Smooth muscle cell (in vitro differentiated cells): Measurements from ENCODE around the gene HEPHL1. TPM values are rescaled to one million over a fixed set of nuclear protein-coding genes. Genes with fewer than 3 reads are reported as not detected.

Experiments
- DNase-seq: peaks from one replicate; lab custom pipeline; 2025; ENCODE audit not compliant: unreplicated experiment; lab: John Stamatoyannopoulos, UW
- H2AFZ ChIP-seq: fragments of 200-600 bp; sonication (generic); 2 replicates; pipeline ENCODE4 v1.6.0; 2016; ENCODE audit warnings: antibody characterized with exemption, low read depth, mild to moderate bottlenecking
- H3F3A ChIP-seq: fragments of 200-600 bp; sonication (generic); 2 replicates; pipeline ENCODE4 v1.6.0; 2017; ENCODE audit warnings: antibody characterized with exemption, low read depth
- H3K27ac ChIP-seq: fragments of 200-600 bp; sonication (generic); 2 replicates; pipeline ENCODE4 v1.5.1; 2016; ENCODE audit warnings: low read depth, mild to moderate bottlenecking
- H3K27me3 ChIP-seq: fragments of 200-600 bp; sonication (generic); 2 replicates; pipeline ENCODE4 v1.6.1; 2016; ENCODE audit warnings: low read depth, mild to moderate bottlenecking
- H3K36me3 ChIP-seq: fragments of 200-600 bp; sonication (generic); 2 replicates; pipeline ENCODE4 v1.5.1; 2016; ENCODE audit warnings: low read depth
- H3K4me1 ChIP-seq: fragments of 200-600 bp; sonication (generic); 2 replicates; pipeline ENCODE4 v1.5.1; 2016; ENCODE audit warnings: low read depth
- H3K4me2 ChIP-seq: fragments of 200-600 bp; sonication (generic); 2 replicates; pipeline ENCODE4 v1.6.0; 2016; ENCODE audit warnings: mild to moderate bottlenecking
- H3K4me3 ChIP-seq: fragments of 200-600 bp; sonication (generic); 2 replicates; pipeline ENCODE4 v1.5.1; 2016; ENCODE audit warnings: mild to moderate bottlenecking
- H3K79me2 ChIP-seq: fragments of 200-600 bp; sonication (generic); 2 replicates; pipeline ENCODE4 v1.6.0; 2016; ENCODE audit warnings: low read depth, mild to moderate bottlenecking
- H3K9ac ChIP-seq: fragments of 200-600 bp; sonication (generic); 2 replicates; pipeline ENCODE4 v1.6.0; 2016; ENCODE audit warnings: low read depth
- H3K9me3 ChIP-seq: fragments of 200-600 bp; sonication (generic); replicated peaks from 2 replicates; pipeline ENCODE4 v1.5.1; 2016; ENCODE audit warnings: low read depth
- H4K20me1 ChIP-seq: fragments of 200-600 bp; sonication (generic); 2 replicates; pipeline ENCODE4 v1.6.0; 2016; ENCODE audit warnings: low read depth
- WGBS: methylation state at CpG from one replicate; pipeline ENCODE4 v1.1.7; 2016; ENCODE audit warnings: low lambda C conversion rate; 5-methylcytosine and 5-hydroxymethylcytosine counted together
- polyA plus RNA-seq: library from polyadenylated mRNA; unstranded; fragments of >200 nt; fragmentation: Nextera tagmentation; extraction: Ambion mirVana; gene quantifications from 2 replicates; pipeline ENCODE4 v1.2.1, GENCODE V29; 2016
- total RNA-seq: library from RNA; depleted of rRNA; stranded (reverse); fragments of >200 nt; gene quantifications from 2 replicates; pipeline ENCODE4 v1.2.3, GENCODE V29; 2014
- TF ChIP-seq, protein P1 (sequence below): fragments of 200-600 bp; sonication (generic); IDR thresholded peaks from 2 replicates; pipeline ENCODE4 v1.5.1; 2017; ENCODE audit warnings: borderline replicate concordance, mild to moderate bottlenecking, antibody characterized with exemption; ENCODE audit not compliant: insufficient read depth, poor library complexity, severe bottlenecking

Gene HEPHL1
- total and polyA plus RNA-seq, 2 experiments from 2014 or later = 0.13 to 0.21 TPM

DNA sequence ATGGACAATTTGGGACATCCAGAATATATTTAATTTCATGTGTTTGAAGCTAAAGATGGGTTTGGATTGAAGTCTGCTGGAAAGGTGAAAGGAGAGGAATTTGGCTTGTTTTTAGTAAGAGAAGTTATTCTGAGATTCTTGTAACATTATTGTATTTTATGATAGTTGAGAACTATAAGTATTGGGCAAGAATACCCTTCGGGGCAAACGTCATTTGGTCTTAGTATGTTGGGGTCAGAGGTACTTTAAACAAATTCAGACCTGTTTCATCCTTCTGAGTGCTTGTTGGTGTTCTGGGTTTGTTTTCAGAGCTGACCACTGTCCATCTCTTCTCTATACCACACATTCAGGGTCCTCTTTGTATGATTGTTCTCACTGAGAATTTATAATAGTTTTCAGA lies 127.0 kb downstream of the HEPHL1 start:
- Histone ChIP-seq H3K27ac (no peak overlapping the region), H2AFZ (no peak overlapping the region), H3K9ac (no peak overlapping the region), H4K20me1 (peaks cover 99% of the 10 kb centered on the region), H3K79me2 (peaks cover 89% of the 10 kb centered on the region), H3F3A (peaks cover 16% of the 10 kb centered on the region), H3K27me3 (no peaks in the 10 kb centered on the region), H3K4me3 (no peak overlapping the region), H3K9me3 (no peaks in the 10 kb centered on the region), H3K36me3 (no peaks in the 10 kb centered on the region), H3K4me2 (no peak overlapping the region), H3K4me1 (peaks cover 14% of the 10 kb centered on the region)
- TF ChIP-seq, protein P1, sequence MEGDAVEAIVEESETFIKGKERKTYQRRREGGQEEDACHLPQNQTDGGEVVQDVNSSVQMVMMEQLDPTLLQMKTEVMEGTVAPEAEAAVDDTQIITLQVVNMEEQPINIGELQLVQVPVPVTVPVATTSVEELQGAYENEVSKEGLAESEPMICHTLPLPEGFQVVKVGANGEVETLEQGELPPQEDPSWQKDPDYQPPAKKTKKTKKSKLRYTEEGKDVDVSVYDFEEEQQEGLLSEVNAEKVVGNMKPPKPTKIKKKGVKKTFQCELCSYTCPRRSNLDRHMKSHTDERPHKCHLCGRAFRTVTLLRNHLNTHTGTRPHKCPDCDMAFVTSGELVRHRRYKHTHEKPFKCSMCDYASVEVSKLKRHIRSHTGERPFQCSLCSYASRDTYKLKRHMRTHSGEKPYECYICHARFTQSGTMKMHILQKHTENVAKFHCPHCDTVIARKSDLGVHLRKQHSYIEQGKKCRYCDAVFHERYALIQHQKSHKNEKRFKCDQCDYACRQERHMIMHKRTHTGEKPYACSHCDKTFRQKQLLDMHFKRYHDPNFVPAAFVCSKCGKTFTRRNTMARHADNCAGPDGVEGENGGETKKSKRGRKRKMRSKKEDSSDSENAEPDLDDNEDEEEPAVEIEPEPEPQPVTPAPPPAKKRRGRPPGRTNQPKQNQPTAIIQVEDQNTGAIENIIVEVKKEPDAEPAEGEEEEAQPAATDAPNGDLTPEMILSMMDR = no peak
- 77% methylated on average over 2 of the region's 2 CpGs for WGBS
- DNase-seq = no peak

DNA sequence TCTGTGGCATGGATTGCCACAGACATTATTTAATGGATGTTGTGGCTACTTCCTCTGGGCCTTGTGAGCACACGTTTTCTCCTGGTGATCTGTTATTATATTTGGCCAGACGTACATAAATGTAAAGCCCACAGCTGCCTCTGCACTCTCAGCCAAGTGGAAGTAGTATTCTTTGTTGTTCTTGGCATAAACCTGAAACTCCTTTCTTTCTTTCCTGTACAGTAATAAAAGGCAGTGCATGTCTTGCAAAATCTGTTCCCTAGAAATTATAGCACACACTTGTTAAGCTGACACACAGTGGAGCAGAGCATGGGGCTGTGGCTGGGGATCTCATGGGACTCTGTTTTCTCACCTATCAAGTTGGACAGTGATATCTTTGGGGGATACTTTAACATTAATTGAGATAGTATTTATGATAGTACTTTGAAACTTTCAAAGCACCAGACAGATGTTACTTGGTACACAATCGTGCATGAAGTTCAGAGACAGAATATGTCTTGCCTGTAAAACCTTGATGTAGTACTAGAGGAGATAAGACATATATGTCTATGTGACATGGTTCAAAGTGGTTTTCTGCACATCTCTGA lies 128.4 kb downstream of the HEPHL1 start:
- Histone ChIP-seq H3F3A (peaks cover 7% of the 10 kb centered on the region), H3K4me1 (peaks cover 9% of the 10 kb centered on the region), H3K4me2 (no peak overlapping the region), H3K27me3 (no peaks in the 10 kb centered on the region), H3K9me3 (no peaks in the 10 kb centered on the region), H3K9ac (no peak overlapping the region), H3K79me2 (peaks cover 87% of the 10 kb centered on the region), H2AFZ (no peak overlapping the region), H3K36me3 (no peaks in the 10 kb centered on the region), H4K20me1 (peaks cover 99% of the 10 kb centered on the region), H3K27ac (no peak overlapping the region), H3K4me3 (no peak overlapping the region)
- TF ChIP-seq, protein P1 = no peak
- DNase-seq = no peak
- 59% methylated on average over 3 of the region's 3 CpGs for WGBS

DNA sequence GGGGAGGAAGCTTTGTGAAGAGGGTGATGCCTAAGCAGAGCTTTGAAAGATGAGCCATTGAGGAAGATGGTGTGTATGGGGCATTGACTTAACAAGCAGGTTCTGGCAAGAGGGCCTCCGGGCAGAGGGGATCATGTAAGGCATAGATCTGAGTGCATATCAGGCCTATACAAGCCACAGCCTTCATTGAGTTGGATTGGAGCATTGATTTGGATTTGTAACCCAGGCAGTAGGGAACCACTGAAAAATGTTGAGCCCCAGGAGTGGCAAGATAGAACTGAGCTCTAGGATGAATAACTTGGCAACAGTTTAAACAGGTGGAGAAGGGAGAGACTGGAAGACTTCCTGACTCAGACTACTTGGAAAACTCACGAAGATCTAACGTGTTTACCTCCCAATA lies 128.9 kb downstream of the HEPHL1 start:
- Histone ChIP-seq H3K79me2 (peaks cover 87% of the 10 kb centered on the region), H4K20me1 (peaks cover 99% of the 10 kb centered on the region), H3K27me3 (no peaks in the 10 kb centered on the region), H3K4me2 (no peak overlapping the region), H3F3A (peaks cover 7% of the 10 kb centered on the region), H3K36me3 (no peaks in the 10 kb centered on the region), H3K4me1 (peaks cover 9% of the 10 kb centered on the region), H3K27ac (no peak overlapping the region), H2AFZ (no peak overlapping the region), H3K9ac (no peak overlapping the region), H3K4me3 (no peak overlapping the region), H3K9me3 (no peaks in the 10 kb centered on the region)
- DNase-seq = no peak
- TF ChIP-seq, protein P1 = no peak
- 96% methylated on average over 3 of the region's 3 CpGs for WGBS
